WTC11 (cell line): ENCODE results near the gene SERPINE1. TPM values are rescaled to one million over a fixed set of nuclear protein-coding genes. Genes with fewer than 3 reads are reported as not detected.
A peak's percentile ranks its signal among the peaks of the same experiment; 100 is the strongest.

Experiments
- ATAC-seq: fragments of 200-7000 bp; cut with Tn5 transposase; 2 replicates; pipeline ENCODE4 v1.10.0; 2021; ENCODE audit warnings: mild to moderate bottlenecking, moderate library complexity
- CTCF ChIA-PET: fragments of 300-600 bp; sonication (Branson Sonifier 250); formaldehyde crosslinking; loops from one replicate; lab custom pipeline; 2021; ENCODE audit warnings: antibody characterized with exemption; lab: Charles Lee
- POLR2A ChIA-PET: fragments of 350-600 bp; sonication (Branson Sonifier 250); formaldehyde crosslinking; loops from one replicate; lab custom pipeline; 2021; ENCODE audit warnings: antibody characterized with exemption; lab: Charles Lee
- DNase-seq: peaks from one replicate; pipeline ENCODE4 v3.0.0; 2021; ENCODE audit warnings: low spot score
- H3K27ac Mint-ChIP-seq: 2 replicates; pipeline ENCODE4 v1.8.0; 2021; ENCODE audit warnings: mixed read lengths
- H3K27me3 Mint-ChIP-seq: 2 replicates; pipeline ENCODE4 v1.8.0; 2021; ENCODE audit warnings: low read depth, mild to moderate bottlenecking, moderate library complexity, mixed read lengths
- H3K36me3 Mint-ChIP-seq: 2 replicates; pipeline ENCODE4 v1.8.0; 2021; ENCODE audit warnings: mixed read lengths
- H3K4me1 Mint-ChIP-seq: 2 replicates; pipeline ENCODE4 v1.8.0; 2022; ENCODE audit warnings: mixed read lengths
- H3K4me3 Mint-ChIP-seq: 2 replicates; pipeline ENCODE4 v1.8.0; 2021; ENCODE audit warnings: mild to moderate bottlenecking, moderate library complexity, mixed read lengths
- H3K9me3 Mint-ChIP-seq: 2 replicates; pipeline ENCODE4 v1.8.0; 2021; ENCODE audit warnings: mixed read lengths
- ESRRA ChIP-seq: sonication (generic); formaldehyde crosslinking; IDR thresholded peaks from 2 replicates; pipeline ENCODE4 v1.8.1; 2022; ENCODE audit warnings: mild to moderate bottlenecking, missing genetic modification reagents, borderline replicate concordance
- ETV6 ChIP-seq: sonication (generic); formaldehyde crosslinking; IDR thresholded peaks from 2 replicates; pipeline ENCODE4 v1.8.1; 2022; ENCODE audit warnings: mild to moderate bottlenecking, missing genetic modification reagents
- NFATC4 ChIP-seq: fragments of 250-450 bp; sonication (Bioruptor Pico); IDR thresholded peaks from 2 replicates; pipeline ENCODE4 v1.9.0; 2021; ENCODE audit warnings: mild to moderate bottlenecking
- RORB ChIP-seq: fragments of 250-450 bp; sonication (Bioruptor Pico); IDR thresholded peaks from 2 replicates; pipeline ENCODE4 v1.9.0; 2021; ENCODE audit warnings: mild to moderate bottlenecking
- ZNF232 ChIP-seq: sonication (generic); formaldehyde crosslinking; IDR thresholded peaks from 2 replicates; pipeline ENCODE4 v1.8.0; 2022; ENCODE audit warnings: mild to moderate bottlenecking, missing genetic modification reagents
- ZNF317 ChIP-seq: sonication (generic); formaldehyde crosslinking; IDR thresholded peaks from 2 replicates; pipeline ENCODE4 v1.8.1; 2023; ENCODE audit warnings: low read depth, mild to moderate bottlenecking, moderate library complexity, missing genetic modification reagents, borderline replicate concordance
- total RNA-seq: library from RNA; stranded (reverse); gene quantifications from 3 replicates; pipeline ENCODE4 v1.2.3, GENCODE V29; 2021
- TF ChIP-seq, protein P1 (sequence below): sonication (generic); formaldehyde crosslinking; IDR thresholded peaks from 2 replicates; pipeline ENCODE4 v1.8.0; 2023; ENCODE audit warnings: mild to moderate bottlenecking, missing genetic modification reagents
- TF ChIP-seq, protein P2 (sequence below): sonication (generic); formaldehyde crosslinking; IDR thresholded peaks from 2 replicates; pipeline ENCODE4 v1.8.1; 2022; ENCODE audit warnings: missing genetic modification reagents, borderline replicate concordance
- TF ChIP-seq, protein P3 (sequence below): sonication (generic); formaldehyde crosslinking; IDR thresholded peaks from 2 replicates; pipeline ENCODE4 v1.8.0; 2022; ENCODE audit warnings: mild to moderate bottlenecking, missing genetic modification reagents
- TF ChIP-seq, protein P4 (sequence below): sonication (generic); formaldehyde crosslinking; IDR thresholded peaks from 2 replicates; pipeline ENCODE4 v1.8.1; 2023; ENCODE audit warnings: mild to moderate bottlenecking, missing genetic modification reagents, moderate library complexity
- TF ChIP-seq, protein P5 (sequence below): fragments of 250-450 bp; sonication (Bioruptor Pico); IDR thresholded peaks from 2 replicates; pipeline ENCODE4 v1.9.0; 2021; ENCODE audit warnings: mild to moderate bottlenecking, borderline replicate concordance

Gene SERPINE1
- total RNA-seq, 1 experiment from 2014 or later: 2.6 TPM

DNA sequence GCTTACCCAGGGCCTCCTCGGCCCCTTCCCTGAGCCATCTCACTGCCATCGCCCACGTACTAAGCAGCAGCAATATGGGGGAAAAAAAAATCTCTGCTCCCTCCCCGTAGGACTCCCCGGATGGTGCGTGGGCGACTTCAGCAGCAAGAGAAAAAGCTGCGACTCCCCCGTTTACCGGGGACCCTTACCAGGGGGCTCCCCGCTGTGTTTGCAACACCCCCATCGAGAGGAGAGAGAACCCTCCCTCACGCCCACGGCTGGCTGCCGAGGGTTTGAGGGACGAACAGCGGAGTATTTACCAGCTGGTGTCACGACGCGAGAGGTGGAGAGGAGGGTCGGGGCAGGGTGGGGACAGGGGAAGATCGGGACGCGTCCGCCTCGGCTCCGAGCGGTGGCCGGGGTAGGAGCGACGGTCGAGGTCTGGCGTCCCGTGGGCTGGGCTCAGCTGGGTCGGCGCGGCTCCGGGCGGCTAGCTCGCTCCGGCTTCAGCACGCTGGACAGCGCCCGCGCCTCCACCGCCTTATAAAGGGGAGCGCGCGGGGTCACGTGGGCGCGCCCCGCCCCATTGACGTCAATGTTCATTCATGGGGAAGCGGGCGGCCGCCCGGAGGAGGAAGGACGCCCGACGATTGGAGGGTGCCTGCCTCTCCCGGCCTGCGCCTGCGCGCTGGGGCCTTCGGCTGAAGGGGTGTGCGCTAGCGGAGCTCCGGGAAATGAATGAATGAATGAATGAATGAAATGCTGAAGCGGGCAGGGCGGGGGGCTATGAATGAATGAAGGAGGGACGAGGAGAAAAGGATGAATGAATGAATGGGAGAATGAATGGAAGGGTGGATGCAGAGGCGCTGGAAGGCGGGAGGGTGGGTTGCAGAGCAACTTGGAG lies 38.4 kb downstream of the SERPINE1 start, which contains the start of gene VGF (continued):
- TF ChIP-seq, protein P1, sequence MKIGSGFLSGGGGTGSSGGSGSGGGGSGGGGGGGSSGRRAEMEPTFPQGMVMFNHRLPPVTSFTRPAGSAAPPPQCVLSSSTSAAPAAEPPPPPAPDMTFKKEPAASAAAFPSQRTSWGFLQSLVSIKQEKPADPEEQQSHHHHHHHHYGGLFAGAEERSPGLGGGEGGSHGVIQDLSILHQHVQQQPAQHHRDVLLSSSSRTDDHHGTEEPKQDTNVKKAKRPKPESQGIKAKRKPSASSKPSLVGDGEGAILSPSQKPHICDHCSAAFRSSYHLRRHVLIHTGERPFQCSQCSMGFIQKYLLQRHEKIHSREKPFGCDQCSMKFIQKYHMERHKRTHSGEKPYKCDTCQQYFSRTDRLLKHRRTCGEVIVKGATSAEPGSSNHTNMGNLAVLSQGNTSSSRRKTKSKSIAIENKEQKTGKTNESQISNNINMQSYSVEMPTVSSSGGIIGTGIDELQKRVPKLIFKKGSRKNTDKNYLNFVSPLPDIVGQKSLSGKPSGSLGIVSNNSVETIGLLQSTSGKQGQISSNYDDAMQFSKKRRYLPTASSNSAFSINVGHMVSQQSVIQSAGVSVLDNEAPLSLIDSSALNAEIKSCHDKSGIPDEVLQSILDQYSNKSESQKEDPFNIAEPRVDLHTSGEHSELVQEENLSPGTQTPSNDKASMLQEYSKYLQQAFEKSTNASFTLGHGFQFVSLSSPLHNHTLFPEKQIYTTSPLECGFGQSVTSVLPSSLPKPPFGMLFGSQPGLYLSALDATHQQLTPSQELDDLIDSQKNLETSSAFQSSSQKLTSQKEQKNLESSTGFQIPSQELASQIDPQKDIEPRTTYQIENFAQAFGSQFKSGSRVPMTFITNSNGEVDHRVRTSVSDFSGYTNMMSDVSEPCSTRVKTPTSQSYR (CRISPR knock-in tag): peak; percentile 95

DNA sequence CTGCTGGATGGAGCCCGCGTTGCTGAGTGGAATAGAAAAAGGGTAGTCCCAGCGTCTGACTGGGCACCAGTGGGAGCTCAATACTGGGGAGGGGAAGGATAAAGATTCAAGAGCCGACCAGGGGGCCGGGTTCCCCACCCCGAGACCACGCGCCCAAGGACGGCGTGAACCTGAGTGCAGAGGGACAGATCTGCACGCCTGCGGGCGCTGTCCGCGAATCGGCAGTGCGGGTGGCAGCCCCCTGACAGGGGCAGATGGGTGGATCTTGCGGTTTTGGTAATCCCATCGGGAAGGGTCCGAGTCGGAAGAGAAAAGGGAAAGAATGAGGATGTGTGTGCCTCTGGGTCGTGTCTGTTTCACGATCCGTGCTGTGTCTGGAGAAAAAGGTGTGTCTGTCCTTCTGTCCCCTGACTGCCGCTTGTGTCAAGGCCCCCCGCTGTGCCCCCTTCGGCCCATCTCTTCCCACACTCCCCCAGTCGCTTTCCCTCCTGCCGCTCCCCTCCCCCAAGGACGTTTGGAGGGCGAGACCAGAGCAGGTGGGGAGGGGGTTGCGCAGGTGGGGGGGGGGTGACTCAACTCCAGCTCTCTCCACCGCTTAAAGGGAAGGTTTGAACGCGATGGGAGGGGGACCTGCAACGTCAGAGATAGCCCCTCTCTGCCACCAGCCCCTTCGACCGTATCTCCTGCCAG lies 39.2 kb downstream of the SERPINE1 start:
- ChIA-PET POLR2A (interaction anchor here (0.6 to 2.4 kb wide), 8 partner anchors 8 to 277 kb away, joined by 3 to 14 read pairs (median 4); no protein-coding TSS in a partner anchor), CTCF (interaction anchor here (0.5 to 9.0 kb wide), 17 partner anchors 8 to 200 kb away, joined by 3 to 103 read pairs (median 6); partner anchors contain the start of genes NAT16, PLOD3, TRIM56 and ZNHIT1)
- Mint-ChIP-seq H3K9me3 (no peaks in the 10 kb centered on the region), H3K27me3 (peaks cover 75% of the 10 kb centered on the region), H3K27ac (peak overlapping the region; percentile 20; the same call in 1 of the 2 replicates), H3K4me1 (peaks cover 66% of the 10 kb centered on the region), H3K36me3 (no peaks in the 10 kb centered on the region), H3K4me3 (peak overlapping the region; percentile 81)
- TF ChIP-seq, protein P2, sequence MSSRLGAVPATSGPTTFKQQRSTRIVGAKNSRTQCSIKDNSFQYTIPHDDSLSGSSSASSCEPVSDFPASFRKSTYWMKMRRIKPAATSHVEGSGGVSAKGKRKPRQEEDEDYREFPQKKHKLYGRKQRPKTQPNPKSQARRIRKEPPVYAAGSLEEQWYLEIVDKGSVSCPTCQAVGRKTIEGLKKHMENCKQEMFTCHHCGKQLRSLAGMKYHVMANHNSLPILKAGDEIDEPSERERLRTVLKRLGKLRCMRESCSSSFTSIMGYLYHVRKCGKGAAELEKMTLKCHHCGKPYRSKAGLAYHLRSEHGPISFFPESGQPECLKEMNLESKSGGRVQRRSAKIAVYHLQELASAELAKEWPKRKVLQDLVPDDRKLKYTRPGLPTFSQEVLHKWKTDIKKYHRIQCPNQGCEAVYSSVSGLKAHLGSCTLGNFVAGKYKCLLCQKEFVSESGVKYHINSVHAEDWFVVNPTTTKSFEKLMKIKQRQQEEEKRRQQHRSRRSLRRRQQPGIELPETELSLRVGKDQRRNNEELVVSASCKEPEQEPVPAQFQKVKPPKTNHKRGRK (CRISPR knock-in tag): 0 out of 2 replicates have a peak, but pooled peaks have one; percentile 10
- TF ChIP-seq ETV6 (CRISPR knock-in tag) (no peak), ESRRA (CRISPR knock-in tag) (peak; percentile 75; the same call in 1 of the 2 replicates), NFATC4 (CRISPR knock-in tag) (0 out of 2 replicates have a peak, but pooled peaks have one; percentile 60)
- ATAC-seq (no peak), DNase-seq (peak; percentile 56)

DNA sequence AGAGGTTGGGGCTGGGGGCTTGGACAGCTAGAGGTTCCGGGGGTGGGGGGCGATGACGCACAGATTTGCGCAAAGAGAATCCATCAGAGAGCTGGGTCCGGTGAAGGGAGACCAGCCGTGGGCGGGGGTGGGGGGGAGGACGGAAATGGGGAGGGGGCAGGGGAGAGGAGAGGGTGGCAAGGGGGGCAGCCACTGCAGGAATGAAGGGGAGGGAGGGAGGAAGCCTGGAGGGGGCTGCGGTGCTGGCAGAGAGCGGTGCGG lies 39.7 kb downstream of the SERPINE1 start:
- DNase-seq (no peak), ATAC-seq (no peak)
- TF ChIP-seq ZNF317 (CRISPR knock-in tag): no peak
- TF ChIP-seq RORB: no peak
- Mint-ChIP-seq H3K4me3 (peak overlapping the region; percentile 81), H3K9me3 (no peaks in the 10 kb centered on the region), H3K36me3 (no peaks in the 10 kb centered on the region), H3K27me3 (peaks cover 80% of the 10 kb centered on the region), H3K4me1 (peaks cover 66% of the 10 kb centered on the region), H3K27ac (no peak overlapping the region)
- CTCF ChIA-PET: interaction anchor here (1.0 to 9.0 kb wide), 4 partner anchors 10 to 51 kb away, joined by 5 to 103 read pairs (median 24); partner anchors contain the start of genes PLOD3 and ZNHIT1
- POLR2A ChIA-PET: interaction anchor here (0.7 to 1.5 kb wide), 2 partner anchors 14 to 23 kb away, joined by 4 to 5 read pairs; no protein-coding TSS in a partner anchor

DNA sequence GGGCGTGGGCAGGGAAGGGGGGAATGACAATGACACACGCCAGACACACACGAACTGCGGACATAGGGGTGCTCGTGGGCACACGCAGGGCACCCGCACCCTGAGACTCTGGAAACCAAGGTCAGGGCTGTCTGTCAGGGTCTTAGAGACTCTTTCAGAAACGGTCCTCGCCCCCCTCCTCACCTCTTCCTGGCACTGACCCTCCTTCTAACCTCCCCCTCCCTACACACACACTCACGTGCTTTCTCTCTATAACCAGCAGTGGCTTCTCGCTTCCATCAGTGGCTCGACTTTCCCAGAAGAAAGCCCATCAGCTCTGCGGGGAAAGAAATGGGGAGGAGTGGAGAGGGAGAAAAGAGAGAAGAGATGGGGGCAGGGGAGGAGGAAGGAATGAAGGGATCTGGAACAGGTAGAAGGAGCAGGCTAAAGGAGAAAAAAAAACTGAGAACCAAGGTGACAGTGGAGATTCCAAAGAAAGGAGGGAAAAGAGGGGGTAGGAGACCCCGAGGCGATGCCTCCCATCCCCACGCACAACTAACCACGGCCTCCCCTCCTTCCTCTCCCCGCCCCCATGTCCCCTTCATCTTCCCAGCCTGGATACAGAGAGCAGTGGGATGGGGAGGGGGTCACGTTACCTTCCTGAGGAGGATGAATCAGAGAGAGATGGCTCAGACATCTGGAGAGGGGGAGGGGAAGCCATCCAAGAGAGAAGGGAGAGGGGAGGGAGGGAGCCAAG lies 40.2 kb downstream of the SERPINE1 start:
- ChIA-PET POLR2A (interaction anchor here (0.7 kb wide), 1 partner anchor 24 kb away, joined by 5 read pairs; no protein-coding TSS in a partner anchor), CTCF (interaction anchor here (1.0 to 9.0 kb wide), 3 partner anchors 11 to 26 kb away, joined by 5 to 103 read pairs (median 41); no protein-coding TSS in a partner anchor)
- H3K9me3 Mint-ChIP-seq: no peaks in the 10 kb centered on the region
- peak; percentile 73 for DNase-seq
- no peaks in the 10 kb centered on the region for H3K36me3 Mint-ChIP-seq
- H3K27me3 Mint-ChIP-seq: peaks cover 84% of the 10 kb centered on the region
- H3K4me3 Mint-ChIP-seq: peak overlapping the region; percentile 81
- no peak overlapping the region for H3K27ac Mint-ChIP-seq
- peak; percentile 11 for ATAC-seq
- H3K4me1 Mint-ChIP-seq: peaks cover 67% of the 10 kb centered on the region
- TF ChIP-seq, protein P3, sequence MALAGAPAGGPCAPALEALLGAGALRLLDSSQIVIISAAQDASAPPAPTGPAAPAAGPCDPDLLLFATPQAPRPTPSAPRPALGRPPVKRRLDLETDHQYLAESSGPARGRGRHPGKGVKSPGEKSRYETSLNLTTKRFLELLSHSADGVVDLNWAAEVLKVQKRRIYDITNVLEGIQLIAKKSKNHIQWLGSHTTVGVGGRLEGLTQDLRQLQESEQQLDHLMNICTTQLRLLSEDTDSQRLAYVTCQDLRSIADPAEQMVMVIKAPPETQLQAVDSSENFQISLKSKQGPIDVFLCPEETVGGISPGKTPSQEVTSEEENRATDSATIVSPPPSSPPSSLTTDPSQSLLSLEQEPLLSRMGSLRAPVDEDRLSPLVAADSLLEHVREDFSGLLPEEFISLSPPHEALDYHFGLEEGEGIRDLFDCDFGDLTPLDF (CRISPR knock-in tag): no peak
- TF ChIP-seq, protein P2 (CRISPR knock-in tag): peak; percentile 59; the same call in 1 of the 2 replicates
- TF ChIP-seq, protein P4, sequence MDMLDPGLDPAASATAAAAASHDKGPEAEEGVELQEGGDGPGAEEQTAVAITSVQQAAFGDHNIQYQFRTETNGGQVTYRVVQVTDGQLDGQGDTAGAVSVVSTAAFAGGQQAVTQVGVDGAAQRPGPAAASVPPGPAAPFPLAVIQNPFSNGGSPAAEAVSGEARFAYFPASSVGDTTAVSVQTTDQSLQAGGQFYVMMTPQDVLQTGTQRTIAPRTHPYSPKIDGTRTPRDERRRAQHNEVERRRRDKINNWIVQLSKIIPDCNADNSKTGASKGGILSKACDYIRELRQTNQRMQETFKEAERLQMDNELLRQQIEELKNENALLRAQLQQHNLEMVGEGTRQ (CRISPR knock-in tag): peak; percentile 69
- TF ChIP-seq, protein P5, sequence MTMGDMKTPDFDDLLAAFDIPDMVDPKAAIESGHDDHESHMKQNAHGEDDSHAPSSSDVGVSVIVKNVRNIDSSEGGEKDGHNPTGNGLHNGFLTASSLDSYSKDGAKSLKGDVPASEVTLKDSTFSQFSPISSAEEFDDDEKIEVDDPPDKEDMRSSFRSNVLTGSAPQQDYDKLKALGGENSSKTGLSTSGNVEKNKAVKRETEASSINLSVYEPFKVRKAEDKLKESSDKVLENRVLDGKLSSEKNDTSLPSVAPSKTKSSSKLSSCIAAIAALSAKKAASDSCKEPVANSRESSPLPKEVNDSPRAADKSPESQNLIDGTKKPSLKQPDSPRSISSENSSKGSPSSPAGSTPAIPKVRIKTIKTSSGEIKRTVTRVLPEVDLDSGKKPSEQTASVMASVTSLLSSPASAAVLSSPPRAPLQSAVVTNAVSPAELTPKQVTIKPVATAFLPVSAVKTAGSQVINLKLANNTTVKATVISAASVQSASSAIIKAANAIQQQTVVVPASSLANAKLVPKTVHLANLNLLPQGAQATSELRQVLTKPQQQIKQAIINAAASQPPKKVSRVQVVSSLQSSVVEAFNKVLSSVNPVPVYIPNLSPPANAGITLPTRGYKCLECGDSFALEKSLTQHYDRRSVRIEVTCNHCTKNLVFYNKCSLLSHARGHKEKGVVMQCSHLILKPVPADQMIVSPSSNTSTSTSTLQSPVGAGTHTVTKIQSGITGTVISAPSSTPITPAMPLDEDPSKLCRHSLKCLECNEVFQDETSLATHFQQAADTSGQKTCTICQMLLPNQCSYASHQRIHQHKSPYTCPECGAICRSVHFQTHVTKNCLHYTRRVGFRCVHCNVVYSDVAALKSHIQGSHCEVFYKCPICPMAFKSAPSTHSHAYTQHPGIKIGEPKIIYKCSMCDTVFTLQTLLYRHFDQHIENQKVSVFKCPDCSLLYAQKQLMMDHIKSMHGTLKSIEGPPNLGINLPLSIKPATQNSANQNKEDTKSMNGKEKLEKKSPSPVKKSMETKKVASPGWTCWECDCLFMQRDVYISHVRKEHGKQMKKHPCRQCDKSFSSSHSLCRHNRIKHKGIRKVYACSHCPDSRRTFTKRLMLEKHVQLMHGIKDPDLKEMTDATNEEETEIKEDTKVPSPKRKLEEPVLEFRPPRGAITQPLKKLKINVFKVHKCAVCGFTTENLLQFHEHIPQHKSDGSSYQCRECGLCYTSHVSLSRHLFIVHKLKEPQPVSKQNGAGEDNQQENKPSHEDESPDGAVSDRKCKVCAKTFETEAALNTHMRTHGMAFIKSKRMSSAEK (CRISPR knock-in tag): no peak
- TF ChIP-seq ZNF232 (CRISPR knock-in tag): no peak
